WTC11 (cell line): ENCODE data around the gene GP9. TPM values are rescaled to one million over a fixed set of nuclear protein-coding genes. Genes with fewer than 3 reads are reported as not detected.

Experiments used
- ATAC-seq: fragments of 200-7000 bp; cut with Tn5 transposase; 2 replicates; pipeline ENCODE4 v1.10.0; 2021; ENCODE audit warnings: mild to moderate bottlenecking, moderate library complexity
- CTCF ChIA-PET: fragments of 300-600 bp; sonication (Branson Sonifier 250); formaldehyde crosslinking; loops from one replicate; lab custom pipeline; 2021; ENCODE audit warnings: antibody characterized with exemption; lab: Charles Lee
- POLR2A ChIA-PET: fragments of 350-600 bp; sonication (Branson Sonifier 250); formaldehyde crosslinking; loops from one replicate; lab custom pipeline; 2021; ENCODE audit warnings: antibody characterized with exemption; lab: Charles Lee
- DNase-seq: peaks from one replicate; pipeline ENCODE4 v3.0.0; 2021; ENCODE audit warnings: low spot score
- H3K27ac Mint-ChIP-seq: 2 replicates; pipeline ENCODE4 v1.8.0; 2021; ENCODE audit warnings: mixed read lengths
- H3K27me3 Mint-ChIP-seq: 2 replicates; pipeline ENCODE4 v1.8.0; 2021; ENCODE audit warnings: low read depth, mild to moderate bottlenecking, moderate library complexity, mixed read lengths
- H3K36me3 Mint-ChIP-seq: 2 replicates; pipeline ENCODE4 v1.8.0; 2021; ENCODE audit warnings: mixed read lengths
- H3K4me1 Mint-ChIP-seq: 2 replicates; pipeline ENCODE4 v1.8.0; 2022; ENCODE audit warnings: mixed read lengths
- H3K4me3 Mint-ChIP-seq: 2 replicates; pipeline ENCODE4 v1.8.0; 2021; ENCODE audit warnings: mild to moderate bottlenecking, moderate library complexity, mixed read lengths
- H3K9me3 Mint-ChIP-seq: 2 replicates; pipeline ENCODE4 v1.8.0; 2021; ENCODE audit warnings: mixed read lengths
- ATF1 ChIP-seq: sonication (generic); formaldehyde crosslinking; IDR thresholded peaks from 2 replicates; pipeline ENCODE4 v1.8.1; 2023; ENCODE audit warnings: mild to moderate bottlenecking, moderate library complexity, missing genetic modification reagents
- CTCF ChIP-seq: fragments of 200-600 bp; IDR thresholded peaks from 2 replicates; pipeline ENCODE4 v1.8.0; 2022; ENCODE audit warnings: antibody characterized with exemption
- E2F5 ChIP-seq: sonication (generic); formaldehyde crosslinking; IDR thresholded peaks from 2 replicates; pipeline ENCODE4 v1.8.1; 2022; ENCODE audit warnings: mild to moderate bottlenecking, moderate library complexity, missing genetic modification reagents
- ESRRA ChIP-seq: sonication (generic); formaldehyde crosslinking; IDR thresholded peaks from 2 replicates; pipeline ENCODE4 v1.8.1; 2022; ENCODE audit warnings: mild to moderate bottlenecking, missing genetic modification reagents, borderline replicate concordance
- FOXK1 ChIP-seq: sonication (generic); formaldehyde crosslinking; IDR thresholded peaks from 2 replicates; pipeline ENCODE4 v1.8.0; 2022; ENCODE audit warnings: mild to moderate bottlenecking, moderate library complexity, missing genetic modification reagents
- FOXP4 ChIP-seq: sonication (generic); formaldehyde crosslinking; IDR thresholded peaks from 2 replicates; pipeline ENCODE4 v1.8.0; 2022; ENCODE audit warnings: mild to moderate bottlenecking, missing genetic modification reagents
- HMGXB4 ChIP-seq: sonication (generic); formaldehyde crosslinking; IDR thresholded peaks from 2 replicates; pipeline ENCODE4 v1.8.1; 2023; ENCODE audit warnings: mild to moderate bottlenecking, moderate library complexity, missing genetic modification reagents
- IRF1 ChIP-seq: sonication (generic); formaldehyde crosslinking; IDR thresholded peaks from 2 replicates; pipeline ENCODE4 v1.8.0; 2023; ENCODE audit warnings: missing genetic modification reagents
- JAZF1 ChIP-seq: fragments of 250-450 bp; sonication (Bioruptor Pico); IDR thresholded peaks from 2 replicates; pipeline ENCODE4 v1.9.0; 2021; ENCODE audit warnings: moderate library complexity, mild to moderate bottlenecking, inconsistent platforms
- MAX ChIP-seq: sonication (generic); formaldehyde crosslinking; IDR thresholded peaks from 2 replicates; pipeline ENCODE4 v1.8.0; 2022; ENCODE audit warnings: mild to moderate bottlenecking, missing genetic modification reagents
- MLX ChIP-seq: sonication (generic); formaldehyde crosslinking; IDR thresholded peaks from 2 replicates; pipeline ENCODE4 v1.8.1; 2023; ENCODE audit warnings: mild to moderate bottlenecking, missing genetic modification reagents, moderate library complexity
- MXD4 ChIP-seq: fragments of 250-450 bp; sonication (Bioruptor Pico); IDR thresholded peaks from 2 replicates; pipeline ENCODE4 v1.8.0; 2021; ENCODE audit warnings: mild to moderate bottlenecking, moderate library complexity, borderline replicate concordance
- NFYB ChIP-seq: sonication (generic); formaldehyde crosslinking; conservative IDR thresholded peaks from 2 replicates; pipeline ENCODE4 v1.8.0; 2022; ENCODE audit warnings: low read depth, missing genetic modification reagents
- NR1H2 ChIP-seq: sonication (generic); formaldehyde crosslinking; IDR thresholded peaks from 2 replicates; pipeline ENCODE4 v1.9.0; 2021; ENCODE audit warnings: mild to moderate bottlenecking, moderate library complexity, missing genetic modification reagents
- NR3C1 ChIP-seq: sonication (generic); formaldehyde crosslinking; conservative IDR thresholded peaks from 2 replicates; pipeline ENCODE4 v1.8.1; 2023; ENCODE audit warnings: low read depth, mild to moderate bottlenecking, missing genetic modification reagents
- RELA ChIP-seq: sonication (generic); formaldehyde crosslinking; IDR thresholded peaks from 2 replicates; pipeline ENCODE4 v1.8.1; 2022; ENCODE audit warnings: missing genetic modification reagents, mild to moderate bottlenecking, borderline replicate concordance
- TCF7 ChIP-seq: sonication (generic); formaldehyde crosslinking; IDR thresholded peaks from 2 replicates; pipeline ENCODE4 v1.8.0; 2022; ENCODE audit warnings: mild to moderate bottlenecking, low read depth, missing genetic modification reagents, moderate library complexity
- USF1 ChIP-seq: sonication (generic); formaldehyde crosslinking; IDR thresholded peaks from 2 replicates; pipeline ENCODE4 v1.8.0; 2022; ENCODE audit warnings: mild to moderate bottlenecking, missing genetic modification reagents
- ZNF121 ChIP-seq: sonication (generic); formaldehyde crosslinking; IDR thresholded peaks from 2 replicates; pipeline ENCODE4 v1.8.0; 2023; ENCODE audit warnings: missing genetic modification reagents
- ZNF396 ChIP-seq: fragments of 250-450 bp; sonication (Bioruptor Pico); IDR thresholded peaks from 2 replicates; pipeline ENCODE4 v1.8.0; 2021; ENCODE audit warnings: mild to moderate bottlenecking, moderate library complexity, borderline replicate concordance
- ZNF416 ChIP-seq: fragments of 250-450 bp; sonication (Bioruptor Pico); IDR thresholded peaks from 2 replicates; pipeline ENCODE4 v1.9.0; 2021; ENCODE audit warnings: mild to moderate bottlenecking, inconsistent platforms
- ZNF423 ChIP-seq: fragments of 250-450 bp; sonication (Bioruptor Pico); IDR thresholded peaks from 2 replicates; pipeline ENCODE4 v2.1.2; 2022; ENCODE audit warnings: mild to moderate bottlenecking, moderate library complexity
- ZSCAN18 ChIP-seq: fragments of 250-450 bp; sonication (Bioruptor Pico); IDR thresholded peaks from 2 replicates; pipeline ENCODE4 v2.1.2; 2022; ENCODE audit warnings: mild to moderate bottlenecking, moderate library complexity
- total RNA-seq: library from RNA; stranded (reverse); gene quantifications from 3 replicates; pipeline ENCODE4 v1.2.3, GENCODE V29; 2021

Gene GP9
- total RNA-seq, 1 experiment from 2014 or later, result not detected

- ChIA-PET POLR2A (interaction anchor here (0.9 kb wide), 1 partner anchor 75 kb away, joined by 5 read pairs; no protein-coding TSS in a partner anchor), CTCF (interaction anchor here (1.0 to 2.0 kb wide), 11 partner anchors 9 to 116 kb away, joined by 3 to 23 read pairs (median 4); partner anchors contain the start of gene RAB43)
- no peak overlapping the region for H3K27ac Mint-ChIP-seq
- ATAC-seq (peak; percentile 74), DNase-seq (peak; percentile 71)
- H3K9me3 Mint-ChIP-seq, result peaks cover 16% of the 10 kb centered on the region
- peaks cover 6% of the 10 kb centered on the region for H3K36me3 Mint-ChIP-seq
- H3K4me1 Mint-ChIP-seq, result peaks cover 14% of the 10 kb centered on the region
- H3K4me3 Mint-ChIP-seq, result peak overlapping the region; percentile 52
- H3K27me3 Mint-ChIP-seq, result peaks cover 46% of the 10 kb centered on the region
- TF ChIP-seq MAX (CRISPR knock-in tag) (peak; percentile 70; the same call in 1 of the 2 replicates), USF1 (CRISPR knock-in tag) (0 out of 2 replicates have a peak, but pooled peaks have one; percentile 16), E2F5 (CRISPR knock-in tag) (no peak), NR3C1 (CRISPR knock-in tag) (no peak), HMGXB4 (no peak; the same call in 1 of the 2 replicates), ZNF396 (CRISPR knock-in tag) (no peak), ZNF423 (CRISPR knock-in tag) (no peak), ATF1 (no peak), FOXP4 (CRISPR knock-in tag) (peak; percentile 56; the same call in 1 of the 2 replicates), CTCF (no peak), NR1H2 (CRISPR knock-in tag) (no peak), ESRRA (CRISPR knock-in tag) (no peak), TCF7 (CRISPR knock-in tag) (no peak)
Measured at GRCh38 chr3:129045675-129046036, 14.9 kb upstream of the GP9 start.

GRCh38 chr3:129046037-129046731 is 14.4 kb upstream of the GP9 start:
- DNase-seq (peak; percentile 78), ATAC-seq (peak; percentile 88)
- H3K4me3 Mint-ChIP-seq, result peak overlapping the region; percentile 49
- ChIA-PET CTCF (interaction anchor here (0.7 to 2.0 kb wide), 21 partner anchors 9 to 119 kb away, joined by 3 to 23 read pairs (median 4); partner anchors contain the start of genes CFAP92 and RAB43), POLR2A (interaction anchor here (0.8 to 0.9 kb wide), 2 partner anchors 53 to 76 kb away, joined by 3 to 5 read pairs; partner anchors contain the start of gene CFAP92)
- H3K27me3 Mint-ChIP-seq, result peaks cover 46% of the 10 kb centered on the region
- H3K27ac Mint-ChIP-seq, result no peak overlapping the region
- H3K36me3 Mint-ChIP-seq, result peaks cover 6% of the 10 kb centered on the region
- peaks cover 16% of the 10 kb centered on the region for H3K9me3 Mint-ChIP-seq
- H3K4me1 Mint-ChIP-seq, result peaks cover 14% of the 10 kb centered on the region
- no peak for TF ChIP-seq ZNF416 (CRISPR knock-in tag)
- TF ChIP-seq ZNF121, result no peak
- no peak for TF ChIP-seq MLX (CRISPR knock-in tag)
- TF ChIP-seq MXD4 (CRISPR knock-in tag), result no peak
- TF ChIP-seq FOXK1 (CRISPR knock-in tag), result 0 out of 2 replicates have a peak, but pooled peaks have one; percentile 27
- no peak for TF ChIP-seq RELA (CRISPR knock-in tag)
- no peak for TF ChIP-seq ZSCAN18
- no peak for TF ChIP-seq NFYB
- TF ChIP-seq MAX (CRISPR knock-in tag), result peak; percentile 22; the same call in 1 of the 2 replicates
- TF ChIP-seq IRF1 (CRISPR knock-in tag), result no peak
- no peak for TF ChIP-seq JAZF1 (CRISPR knock-in tag)
